KMS-11 (cell line): ENCODE data around the gene TECPR2.

ENCODE experiments used
- H2AFZ ChIP-seq: fragments of 200-600 bp; sonication (generic); 2 replicates; pipeline ENCODE4 v1.6.1; 2016; ENCODE audit warnings: antibody characterized with exemption, mixed run types, low read depth
- H3K27ac ChIP-seq: fragments of 200-600 bp; sonication (generic); 2 replicates; pipeline ENCODE4 v1.6.1; 2016; ENCODE audit warnings: mild to moderate bottlenecking, mixed run types
- H3K27me3 ChIP-seq: fragments of 200-600 bp; sonication (generic); 2 replicates; pipeline ENCODE4 v1.6.1; 2017; ENCODE audit warnings: mild to moderate bottlenecking, low read depth, mixed run types, moderate library complexity; ENCODE audit not compliant: insufficient read depth
- H3K36me3 ChIP-seq: fragments of 200-600 bp; sonication (generic); 2 replicates; pipeline ENCODE4 v1.6.1; 2017; ENCODE audit warnings: mild to moderate bottlenecking, mixed run types; ENCODE audit not compliant: insufficient read depth
- H3K4me1 ChIP-seq: fragments of 200-600 bp; sonication (generic); 2 replicates; pipeline ENCODE4 v1.6.1; 2016; ENCODE audit warnings: mild to moderate bottlenecking, low read depth, mixed run types; ENCODE audit not compliant: poor library complexity, severe bottlenecking
- H3K4me2 ChIP-seq: fragments of 200-600 bp; sonication (generic); 2 replicates; pipeline ENCODE4 v1.7.0; 2016; ENCODE audit warnings: mild to moderate bottlenecking, mixed run types
- H3K4me3 ChIP-seq: fragments of 200-600 bp; sonication (generic); IDR thresholded peaks from 2 replicates; pipeline ENCODE4 v1.6.1; 2017; ENCODE audit warnings: low read depth, low read length, mixed read lengths; ENCODE audit not compliant: insufficient read depth
- H3K79me2 ChIP-seq: fragments of 200-600 bp; sonication (generic); 2 replicates; pipeline ENCODE4 v1.6.1; 2016; ENCODE audit warnings: low read depth, mixed run types; ENCODE audit not compliant: insufficient read depth
- H3K9ac ChIP-seq: fragments of 200-600 bp; sonication (generic); 2 replicates; pipeline ENCODE4 v1.6.1; 2016; ENCODE audit warnings: mild to moderate bottlenecking, mixed run types
- H4K20me1 ChIP-seq: fragments of 200-600 bp; sonication (generic); 2 replicates; pipeline ENCODE4 v1.6.1; 2016; ENCODE audit warnings: mild to moderate bottlenecking, mixed run types; ENCODE audit not compliant: insufficient read depth
- CTCF ChIP-seq: fragments of 200-600 bp; sonication (generic); conservative IDR thresholded peaks from 2 replicates; pipeline ENCODE4 v1.6.1; 2017; ENCODE audit warnings: low read depth, mild to moderate bottlenecking, antibody characterized with exemption, low read length, moderate library complexity, mixed read lengths

The TECPR2 gene

DNA sequence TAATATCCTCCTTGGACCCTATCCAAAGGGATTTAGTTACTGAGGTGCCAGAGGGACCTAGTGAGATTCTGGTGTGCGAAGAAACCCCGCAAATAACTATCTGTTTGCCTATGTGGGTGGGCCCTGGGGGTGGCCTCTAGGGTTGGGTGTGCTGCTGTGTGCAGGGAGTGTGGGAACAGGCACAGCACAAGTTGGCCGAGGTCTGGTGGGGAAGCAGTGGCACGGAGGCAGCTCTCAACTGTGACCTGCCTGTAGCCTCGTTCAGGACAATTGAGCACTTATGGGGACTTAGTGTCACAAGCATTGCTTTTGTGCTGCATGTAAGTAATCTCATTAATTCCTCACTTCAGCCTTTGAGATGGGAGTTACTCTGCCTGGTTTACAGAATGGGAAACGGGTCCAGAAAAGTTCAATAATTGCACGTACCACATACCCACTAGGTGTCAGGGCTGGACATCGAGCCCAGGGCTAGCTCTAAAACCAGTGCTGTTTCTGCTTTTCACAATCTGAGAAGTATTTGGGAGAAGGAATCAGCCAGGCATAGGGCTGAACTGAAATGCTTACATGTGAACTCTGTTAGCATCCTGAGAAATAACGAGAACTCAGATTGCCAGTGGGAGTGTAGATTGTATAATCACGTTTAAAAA, 58.8 kb downstream of the TECPR2 start:
- no peaks in the 10 kb centered on the region for H3K36me3 ChIP-seq
- no peak overlapping the region for H3K27ac ChIP-seq
- peaks cover 7% of the 10 kb centered on the region for H3K4me1 ChIP-seq
- H3K9ac ChIP-seq = no peak overlapping the region
- TF ChIP-seq CTCF = no peak
- H2AFZ ChIP-seq = no peak overlapping the region
- no peak overlapping the region for H3K4me3 ChIP-seq
- no peak overlapping the region for H3K4me2 ChIP-seq
- no peaks in the 10 kb centered on the region for H3K27me3 ChIP-seq
- no peaks in the 10 kb centered on the region for H4K20me1 ChIP-seq
- no peaks in the 10 kb centered on the region for H3K79me2 ChIP-seq

DNA sequence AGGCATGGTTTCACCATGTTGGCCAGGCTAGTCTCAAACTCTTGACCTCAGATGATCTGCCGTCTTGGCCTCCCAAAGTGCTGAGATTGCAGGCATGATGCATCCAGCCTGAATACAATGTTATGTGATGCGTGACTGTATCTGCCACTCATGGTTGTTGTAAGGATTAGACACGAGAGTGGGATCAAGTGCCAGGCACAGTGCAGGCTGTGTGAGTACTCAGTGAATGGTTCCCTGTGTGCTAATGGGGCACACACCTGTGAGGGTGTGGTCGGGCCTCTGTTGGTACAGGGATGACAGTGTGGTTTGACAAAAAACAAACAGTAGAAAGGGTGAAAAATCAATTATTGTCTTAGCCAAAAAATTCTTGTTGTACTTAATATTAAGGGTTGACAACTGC, 61.8 kb downstream of the TECPR2 start:
- Histone ChIP-seq H3K4me1 (peaks cover 8% of the 10 kb centered on the region), H3K36me3 (no peaks in the 10 kb centered on the region), H2AFZ (no peak overlapping the region), H4K20me1 (no peaks in the 10 kb centered on the region), H3K4me3 (no peak overlapping the region), H3K27me3 (no peaks in the 10 kb centered on the region), H3K79me2 (no peaks in the 10 kb centered on the region), H3K4me2 (no peak overlapping the region), H3K9ac (no peak overlapping the region), H3K27ac (no peak overlapping the region)
- no peak for TF ChIP-seq CTCF

DNA sequence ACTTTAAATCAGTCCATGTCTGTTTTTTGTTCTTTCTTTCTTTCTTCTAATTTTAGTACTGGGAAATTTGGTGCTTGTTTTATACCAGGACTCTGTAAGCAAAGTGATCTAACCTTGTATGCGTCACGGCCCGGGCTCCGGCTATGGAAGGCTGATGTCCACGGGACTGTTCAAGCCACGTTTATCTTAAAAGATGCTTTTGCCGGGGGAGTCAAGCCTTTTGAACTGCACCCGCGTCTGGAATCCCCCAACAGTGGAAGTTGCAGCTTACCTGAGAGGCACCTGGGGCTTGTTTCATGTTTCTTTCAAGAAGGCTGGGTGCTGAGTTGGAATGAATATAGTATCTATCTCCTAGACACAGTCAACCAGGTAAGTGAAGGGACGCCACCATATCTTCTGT, 62.2 kb downstream of the TECPR2 start:
- H3K4me1 ChIP-seq = peaks cover 8% of the 10 kb centered on the region
- no peak overlapping the region for H3K4me2 ChIP-seq
- H3K36me3 ChIP-seq = no peaks in the 10 kb centered on the region
- no peaks in the 10 kb centered on the region for H3K79me2 ChIP-seq
- H4K20me1 ChIP-seq = no peaks in the 10 kb centered on the region
- no peak for TF ChIP-seq CTCF
- no peak overlapping the region for H3K4me3 ChIP-seq
- H3K27me3 ChIP-seq = no peaks in the 10 kb centered on the region
- H3K27ac ChIP-seq = no peak overlapping the region
- no peak overlapping the region for H2AFZ ChIP-seq
- H3K9ac ChIP-seq = no peak overlapping the region

- TF ChIP-seq CTCF = no peak
- no peak overlapping the region for H3K27ac ChIP-seq
- no peak overlapping the region for H2AFZ ChIP-seq
- no peaks in the 10 kb centered on the region for H3K36me3 ChIP-seq
- no peak overlapping the region for H3K4me2 ChIP-seq
- no peaks in the 10 kb centered on the region for H4K20me1 ChIP-seq
- H3K9ac ChIP-seq = no peak overlapping the region
- H3K4me1 ChIP-seq = peaks cover 8% of the 10 kb centered on the region
- H3K79me2 ChIP-seq = no peaks in the 10 kb centered on the region
- no peak overlapping the region for H3K4me3 ChIP-seq
- H3K27me3 ChIP-seq = no peaks in the 10 kb centered on the region
These were observed 64.1 kb downstream of the TECPR2 start for GRCh38 chr14:102426796-102427195.
